H9 (cell line): ENCODE data around the gene RAC2. TPM values are rescaled to one million over a fixed set of nuclear protein-coding genes. Genes with fewer than 3 reads are reported as not detected.

Experiments used
- DNase-seq: peaks from one replicate; pipeline ENCODE4 v3.0.0-alpha.2; 2017
- H2AFZ ChIP-seq: one replicate; pipeline ENCODE4 v1.6.1; 2013; ENCODE audit warnings: mild to moderate bottlenecking, low read length, control low read depth, moderate library complexity
- H2AK5ac ChIP-seq: 2 replicates; pipeline ENCODE4 v1.6.1; 2013; ENCODE audit warnings: low read length, control low read depth, mixed read lengths; ENCODE audit not compliant: insufficient read length
- H2BK120ac ChIP-seq: one replicate; pipeline ENCODE4 v1.6.1; 2013; ENCODE audit warnings: low read depth, mild to moderate bottlenecking, low read length, control low read depth, inconsistent platforms; ENCODE audit not compliant: poor library complexity, severe bottlenecking
- H2BK12ac ChIP-seq: 2 replicates; pipeline ENCODE4 v1.6.1; 2013; ENCODE audit warnings: low read length, control low read depth, mixed read lengths, low read depth; ENCODE audit not compliant: insufficient read length
- H2BK15ac ChIP-seq: 2 replicates; pipeline ENCODE4 v1.6.1; 2013; ENCODE audit warnings: low read depth, low read length, control low read depth
- H2BK20ac ChIP-seq: one replicate; pipeline ENCODE4 v1.6.1; 2013; ENCODE audit warnings: low read depth, mild to moderate bottlenecking, low read length, control low read depth, inconsistent platforms; ENCODE audit not compliant: poor library complexity, severe bottlenecking
- H2BK5ac ChIP-seq: 2 replicates; pipeline ENCODE4 v1.6.1; 2013; ENCODE audit warnings: low read length, control low read depth, mixed read lengths; ENCODE audit not compliant: insufficient read length
- H3K14ac ChIP-seq: 2 replicates; pipeline ENCODE4 v1.6.1; 2013; ENCODE audit warnings: low read length, control low read depth; ENCODE audit not compliant: insufficient read depth
- H3K18ac ChIP-seq: 2 replicates; pipeline ENCODE4 v1.6.1; 2013; ENCODE audit warnings: low read depth, mild to moderate bottlenecking, mixed read lengths, low read length, control low read depth; ENCODE audit not compliant: insufficient read length
- H3K23ac ChIP-seq: 2 replicates; pipeline ENCODE4 v1.6.1; 2013; ENCODE audit warnings: low read length, control low read depth, mixed read lengths, low read depth; ENCODE audit not compliant: insufficient read length
- H3K23me2 ChIP-seq: 2 replicates; pipeline ENCODE4 v1.6.1; 2013; ENCODE audit warnings: low read depth, mild to moderate bottlenecking, mixed read lengths, low read length, control low read depth; ENCODE audit not compliant: insufficient read length, poor library complexity, severe bottlenecking
- H3K27ac ChIP-seq: 2 replicates; pipeline ENCODE4 v1.5.1; 2013; ENCODE audit warnings: low read length, control low read depth, mixed read lengths, low read depth; ENCODE audit not compliant: insufficient read length
- H3K27me3 ChIP-seq: 2 replicates; pipeline ENCODE4 v1.6.1; 2013; ENCODE audit warnings: low read length, control low read depth, inconsistent platforms; ENCODE audit not compliant: insufficient read depth
- H3K4ac ChIP-seq: 2 replicates; pipeline ENCODE4 v1.6.1; 2013; ENCODE audit warnings: low read depth, mild to moderate bottlenecking, control low read depth, inconsistent platforms, low read length, moderate library complexity
- H3K4me1 ChIP-seq: 2 replicates; pipeline ENCODE4 v1.6.1; 2013; ENCODE audit warnings: low read length, control low read depth, inconsistent platforms; ENCODE audit not compliant: insufficient read depth
- H3K4me2 ChIP-seq: 2 replicates; pipeline ENCODE4 v1.6.1; 2013; ENCODE audit warnings: low read length, control low read depth, mixed read lengths; ENCODE audit not compliant: insufficient read length, insufficient read depth
- H3K56ac ChIP-seq: 2 replicates; pipeline ENCODE4 v1.6.1; 2013; ENCODE audit warnings: low read depth, mild to moderate bottlenecking, mixed read lengths, low read length, control low read depth; ENCODE audit not compliant: insufficient read length
- H3K79me1 ChIP-seq: 2 replicates; pipeline ENCODE4 v1.6.1; 2013; ENCODE audit warnings: low read depth, mild to moderate bottlenecking, moderate library complexity, low read length, control low read depth, inconsistent platforms; ENCODE audit not compliant: insufficient read depth, poor library complexity, severe bottlenecking
- H3K79me2 ChIP-seq: 2 replicates; pipeline ENCODE4 v1.6.1; 2013; ENCODE audit warnings: low read length, control low read depth, inconsistent platforms; ENCODE audit not compliant: insufficient read depth
- H3K9ac ChIP-seq: 2 replicates; pipeline ENCODE4 v1.6.1; 2013; ENCODE audit warnings: low read length, control low read depth, mixed read lengths; ENCODE audit not compliant: insufficient read length; ENCODE audit errors: extremely low read depth
- H3K9me3 ChIP-seq: one replicate; pipeline ENCODE4 v1.6.1; 2013; ENCODE audit warnings: low read depth, low read length, inconsistent platforms; ENCODE audit not compliant: control insufficient read depth
- H3T11ph ChIP-seq: one replicate; pipeline ENCODE4 v1.6.1; 2013; ENCODE audit warnings: mild to moderate bottlenecking, low read length, control low read depth, inconsistent platforms
- H4K20me1 ChIP-seq: one replicate; pipeline ENCODE4 v1.6.1; 2013; ENCODE audit not compliant: control insufficient read depth, insufficient read length, insufficient read depth
- H4K5ac ChIP-seq: 2 replicates; pipeline ENCODE4 v1.6.1; 2013; ENCODE audit warnings: low read depth, mild to moderate bottlenecking, mixed read lengths, low read length, control low read depth; ENCODE audit not compliant: insufficient read length
- H4K8ac ChIP-seq: replicated peaks from 2 replicates; pipeline ENCODE4 v1.6.1; 2013; ENCODE audit warnings: low read length, control low read depth, mixed read lengths, low read depth; ENCODE audit not compliant: insufficient read length
- H4K91ac ChIP-seq: 2 replicates; pipeline ENCODE4 v1.6.1; 2013; ENCODE audit warnings: low read depth, mild to moderate bottlenecking, moderate library complexity, mixed read lengths, low read length, control low read depth; ENCODE audit not compliant: insufficient read length
- H3K27ac Mint-ChIP-seq, 3 experiments: 2 replicates in 2 of 3; 3 replicates in 1 of 3; pipeline ENCODE4 v1.8.0; 2020 to 2021; ENCODE audit warnings: mixed read lengths in 3 of 3, mild to moderate bottlenecking in 1 of 3, moderate library complexity in 1 of 3
- H3K27me3 Mint-ChIP-seq: 2 replicates; pipeline ENCODE4 v1.8.0; 2021; ENCODE audit warnings: low read depth, mild to moderate bottlenecking, moderate library complexity, mixed read lengths
- H3K36me3 Mint-ChIP-seq, 3 experiments: 2 replicates in 2 of 3; 3 replicates in 1 of 3; pipeline ENCODE4 v1.8.0; 2020 to 2021; ENCODE audit warnings: low read depth in 3 of 3, mixed read lengths in 3 of 3; ENCODE audit not compliant: insufficient read depth in 1 of 3
- H3K4me1 Mint-ChIP-seq, 2 experiments: 2 replicates each; pipeline ENCODE4 v1.8.0; 2020; ENCODE audit warnings: mixed read lengths in 2 of 2
- H3K4me3 Mint-ChIP-seq, 2 experiments: 2 replicates in 1 of 2; 3 replicates in 1 of 2; pipeline ENCODE4 v1.8.0; 2020 to 2021; ENCODE audit warnings: mild to moderate bottlenecking in 2 of 2, mixed read lengths in 2 of 2, moderate library complexity in 1 of 2
- H3K9me3 Mint-ChIP-seq, 2 experiments: 2 replicates in 1 of 2; 3 replicates in 1 of 2; pipeline ENCODE4 v1.8.0; 2020; ENCODE audit warnings: mild to moderate bottlenecking in 2 of 2, mixed read lengths in 2 of 2, moderate library complexity in 1 of 2
- WGBS: extraction: QIAGEN DNeasy Blood & Tissue Kit; methylation state at CpG from one replicate; pipeline ENCODE4 v1.1.7; 2013; ENCODE audit warnings: missing lambda C conversion rate, low lambda C conversion rate, mixed read lengths; ENCODE audit not compliant: insufficient read length; ENCODE audit errors: extremely low coverage; 5-methylcytosine and 5-hydroxymethylcytosine counted together
- total RNA-seq: library from RNA; stranded (reverse); gene quantifications from 2 replicates; pipeline ENCODE4 v1.2.1, GENCODE V29; 2021
- TF ChIP-seq, protein P1 (sequence below): fragments of 200-600 bp; sonication (generic); conservative IDR thresholded peaks from 3 replicates; pipeline ENCODE4 v1.8.0; 2021; ENCODE audit warnings: antibody characterized with exemption, mild to moderate bottlenecking

RAC2 gene
- total RNA-seq, 1 experiment from 2014 or later: 2.8 TPM

DNA sequence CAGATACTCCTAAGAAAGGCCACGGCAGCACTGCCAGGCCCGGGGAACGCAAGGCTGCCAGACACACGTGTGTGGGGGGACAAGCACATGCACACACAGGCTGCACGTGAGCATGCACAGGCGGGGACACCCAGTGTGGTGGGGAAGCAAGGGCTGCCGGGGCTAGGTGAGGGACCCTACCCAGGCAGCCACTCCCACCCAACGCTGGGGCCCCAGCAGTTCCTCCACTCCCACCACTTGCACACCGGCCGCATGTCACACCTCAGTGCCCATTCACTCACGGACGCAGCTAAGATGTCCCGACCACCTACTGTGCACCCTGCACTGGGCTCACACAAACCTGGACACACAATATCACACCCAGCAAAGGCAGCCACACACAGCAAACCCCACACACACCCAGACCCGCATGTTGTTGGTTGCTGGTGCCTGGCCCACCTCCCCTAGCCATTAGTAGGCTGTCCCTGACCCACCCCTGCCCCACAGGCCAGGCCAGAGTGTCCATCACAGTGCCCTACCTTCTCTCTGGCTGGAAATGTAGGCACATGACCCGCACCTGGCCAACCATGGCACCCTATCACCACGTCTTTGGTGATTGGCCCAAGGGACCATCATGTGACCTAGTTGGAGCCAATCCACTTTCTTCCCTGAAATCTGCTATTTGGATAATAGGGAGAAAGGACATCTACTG, 40.6 kb downstream of the RAC2 start:
- Histone ChIP-seq H2BK15ac (no peak overlapping the region), H3K9ac (no peak overlapping the region), H3T11ph (no peak overlapping the region), H3K56ac (no peak overlapping the region), H3K14ac (no peak overlapping the region), H3K4ac (no peak overlapping the region), H4K5ac (no peak overlapping the region), H2AFZ (no peak overlapping the region), H2BK5ac (no peak overlapping the region), H4K91ac (no peak overlapping the region), H2BK12ac (no peak overlapping the region), H2BK120ac (no peak overlapping the region), H3K4me1 (no peaks in the 10 kb centered on the region), H2BK20ac (no peak overlapping the region), H3K18ac (no peak overlapping the region), H4K20me1 (no peaks in the 10 kb centered on the region), H3K79me2 (no peaks in the 10 kb centered on the region), H3K23me2 (peaks cover 5% of the 10 kb centered on the region), H3K27ac (no peak overlapping the region), H3K23ac (no peak overlapping the region), H3K79me1 (no peaks in the 10 kb centered on the region), H3K9me3 (no peaks in the 10 kb centered on the region), H2AK5ac (no peak overlapping the region), H3K27me3 (no peaks in the 10 kb centered on the region), H3K4me2 (no peak overlapping the region), H4K8ac (no peak overlapping the region)
- no CpG with 5 or more reads among the region's 16 CpGs for WGBS
- H3K27ac Mint-ChIP-seq: no peak overlapping the region
- no peaks in the 10 kb centered on the region for H3K9me3 Mint-ChIP-seq
- peaks cover 2 to 18% of the 10 kb centered on the region in 2 experiments; a peak in 3 of 4 replicates for H3K4me1 Mint-ChIP-seq
- no peaks in the 10 kb centered on the region for H3K36me3 Mint-ChIP-seq
- TF ChIP-seq, protein P1, sequence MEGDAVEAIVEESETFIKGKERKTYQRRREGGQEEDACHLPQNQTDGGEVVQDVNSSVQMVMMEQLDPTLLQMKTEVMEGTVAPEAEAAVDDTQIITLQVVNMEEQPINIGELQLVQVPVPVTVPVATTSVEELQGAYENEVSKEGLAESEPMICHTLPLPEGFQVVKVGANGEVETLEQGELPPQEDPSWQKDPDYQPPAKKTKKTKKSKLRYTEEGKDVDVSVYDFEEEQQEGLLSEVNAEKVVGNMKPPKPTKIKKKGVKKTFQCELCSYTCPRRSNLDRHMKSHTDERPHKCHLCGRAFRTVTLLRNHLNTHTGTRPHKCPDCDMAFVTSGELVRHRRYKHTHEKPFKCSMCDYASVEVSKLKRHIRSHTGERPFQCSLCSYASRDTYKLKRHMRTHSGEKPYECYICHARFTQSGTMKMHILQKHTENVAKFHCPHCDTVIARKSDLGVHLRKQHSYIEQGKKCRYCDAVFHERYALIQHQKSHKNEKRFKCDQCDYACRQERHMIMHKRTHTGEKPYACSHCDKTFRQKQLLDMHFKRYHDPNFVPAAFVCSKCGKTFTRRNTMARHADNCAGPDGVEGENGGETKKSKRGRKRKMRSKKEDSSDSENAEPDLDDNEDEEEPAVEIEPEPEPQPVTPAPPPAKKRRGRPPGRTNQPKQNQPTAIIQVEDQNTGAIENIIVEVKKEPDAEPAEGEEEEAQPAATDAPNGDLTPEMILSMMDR: no peak
- no peak overlapping the region for H3K4me3 Mint-ChIP-seq
- peaks cover 6% of the 10 kb centered on the region for H3K27me3 Mint-ChIP-seq
- no peak for DNase-seq
